DMS 273 (cell line): ENCODE results near the gene GID8.

Source experiments
- DNase-seq: peaks from one replicate; lab custom pipeline; 2025; ENCODE audit not compliant: unreplicated experiment; lab: John Stamatoyannopoulos, UW

The GID8 gene

DNA sequence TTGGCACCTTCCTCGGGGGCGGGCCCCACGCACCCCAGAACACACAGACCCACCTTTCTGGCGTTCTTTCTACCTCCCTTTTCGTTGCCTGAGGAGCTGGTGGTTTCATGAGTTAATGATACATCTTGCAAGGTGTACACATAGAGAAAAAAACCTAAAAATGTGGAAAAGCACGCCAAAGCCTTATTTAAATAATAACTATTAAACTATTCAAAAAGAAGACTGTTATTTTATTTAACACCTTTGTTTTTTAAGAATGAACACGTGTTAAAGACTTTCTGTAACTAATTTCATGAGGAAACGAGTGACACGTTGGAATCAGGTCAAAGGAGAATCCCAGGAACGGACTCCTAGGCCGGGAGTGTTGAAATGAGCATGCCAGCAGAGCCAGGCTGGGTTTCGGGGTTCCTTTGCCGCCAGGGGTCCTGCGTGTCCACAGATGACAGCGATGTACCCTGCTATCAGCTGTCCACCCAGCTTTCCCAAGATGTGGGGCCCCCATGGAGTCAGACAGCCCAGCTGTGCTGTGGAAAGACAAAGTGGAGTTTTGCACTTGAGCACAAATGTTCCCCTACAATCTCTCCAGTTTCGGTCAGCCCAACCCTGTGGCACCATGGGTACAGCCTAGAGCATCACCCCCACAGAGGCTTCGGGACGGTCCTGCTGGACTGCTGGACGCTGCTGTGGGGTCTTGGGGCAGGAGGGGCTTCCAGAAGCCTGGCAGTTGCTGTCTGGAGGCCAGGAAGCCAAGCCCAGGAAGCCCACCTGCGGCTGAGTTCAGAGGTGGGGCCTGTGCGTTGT is 30.6 kb downstream of the GID8 start:
- DNase-seq = no peak

DNA sequence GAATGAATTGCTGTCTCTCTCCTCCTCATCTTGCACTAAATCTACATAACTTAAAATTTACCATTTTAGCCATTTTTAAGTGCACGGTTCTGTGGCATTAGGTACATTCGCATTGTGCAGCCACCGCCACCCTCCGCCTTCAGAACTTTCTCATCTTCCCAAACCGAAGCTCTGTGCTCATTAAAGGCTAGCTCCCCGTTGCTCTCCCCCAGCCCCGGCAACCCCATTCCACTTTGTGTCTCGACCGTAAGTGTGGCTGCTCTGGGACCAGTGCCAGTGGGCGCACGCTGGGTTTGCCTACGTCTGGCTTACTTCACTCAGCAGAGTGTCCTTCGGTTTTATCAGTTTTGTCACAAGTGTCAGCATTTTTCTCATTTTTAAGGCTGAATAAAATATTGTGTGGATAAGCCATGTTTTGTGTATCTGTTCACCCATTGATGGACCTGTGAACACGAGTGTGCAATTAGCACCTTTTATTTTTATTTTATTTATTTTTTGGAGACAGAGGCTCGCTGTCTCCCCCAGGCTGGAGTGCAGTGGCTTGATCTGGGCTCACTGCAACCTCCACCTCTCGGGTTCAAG is 31.3 kb downstream of the GID8 start:
- DNase-seq = no peak

DNA sequence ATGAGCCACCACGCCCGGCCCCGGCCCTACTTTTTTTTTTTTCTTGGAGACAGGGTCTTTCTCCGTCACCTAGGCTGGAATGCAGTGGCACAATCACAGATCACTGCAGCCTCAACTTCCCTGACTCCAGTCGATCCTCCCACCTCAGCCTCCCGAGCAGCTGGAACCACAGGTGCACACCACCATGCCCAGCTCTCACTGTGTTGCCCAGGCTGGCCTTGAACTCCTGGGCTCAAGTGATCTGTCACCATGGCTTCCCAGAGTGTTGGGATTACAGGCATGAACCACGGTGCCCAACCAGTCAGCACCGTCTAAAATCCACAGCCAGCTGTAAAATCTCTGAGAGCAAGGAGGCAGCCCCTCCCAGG is 32.0 kb downstream of the GID8 start:
- DNase-seq = no peak

DNA sequence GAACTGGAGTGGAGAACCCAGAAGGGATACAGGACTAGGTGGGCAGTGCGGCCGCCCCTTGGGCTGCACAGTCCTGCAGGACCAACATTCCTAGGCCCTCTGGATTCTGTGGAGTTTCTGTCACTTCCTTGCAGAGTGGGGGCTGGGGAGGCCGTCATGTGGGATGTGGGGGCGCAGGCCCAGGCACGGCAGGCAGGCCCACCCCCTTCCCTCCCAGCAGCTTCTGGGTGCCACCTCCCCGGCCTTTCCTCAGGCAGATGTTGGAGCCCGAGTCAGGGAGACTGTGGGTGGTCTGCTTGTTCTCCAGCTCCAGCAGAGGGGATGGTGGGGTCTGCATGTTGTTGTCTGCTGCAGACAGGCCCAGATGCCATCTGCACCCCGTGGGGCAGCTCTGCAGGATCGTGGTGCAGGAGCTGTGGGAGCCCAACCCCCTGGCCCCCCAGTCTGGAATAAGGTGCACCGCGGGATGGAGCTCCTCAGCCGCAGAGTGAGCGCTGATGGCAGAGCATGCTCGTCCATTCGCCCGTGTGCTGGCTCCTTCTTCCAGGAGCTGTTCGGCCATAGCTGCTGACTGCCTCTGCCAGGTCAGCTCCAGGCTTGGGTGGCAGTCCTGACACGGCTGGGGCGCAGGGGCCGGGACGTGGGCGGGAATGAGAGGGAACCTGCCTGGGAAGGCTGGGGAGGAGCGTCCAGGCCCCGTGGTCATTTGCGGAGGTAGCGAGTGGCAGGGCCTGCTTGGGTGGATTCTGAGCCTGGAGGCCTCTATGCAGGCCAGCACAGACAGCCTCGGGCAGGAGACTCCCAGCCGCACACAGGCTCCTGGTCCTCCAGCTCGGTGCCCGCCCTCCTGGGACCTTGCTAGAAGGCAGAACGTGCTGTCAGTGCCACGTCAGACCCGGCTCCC is 32.6 kb downstream of the GID8 start:
- no peak for DNase-seq

DNA sequence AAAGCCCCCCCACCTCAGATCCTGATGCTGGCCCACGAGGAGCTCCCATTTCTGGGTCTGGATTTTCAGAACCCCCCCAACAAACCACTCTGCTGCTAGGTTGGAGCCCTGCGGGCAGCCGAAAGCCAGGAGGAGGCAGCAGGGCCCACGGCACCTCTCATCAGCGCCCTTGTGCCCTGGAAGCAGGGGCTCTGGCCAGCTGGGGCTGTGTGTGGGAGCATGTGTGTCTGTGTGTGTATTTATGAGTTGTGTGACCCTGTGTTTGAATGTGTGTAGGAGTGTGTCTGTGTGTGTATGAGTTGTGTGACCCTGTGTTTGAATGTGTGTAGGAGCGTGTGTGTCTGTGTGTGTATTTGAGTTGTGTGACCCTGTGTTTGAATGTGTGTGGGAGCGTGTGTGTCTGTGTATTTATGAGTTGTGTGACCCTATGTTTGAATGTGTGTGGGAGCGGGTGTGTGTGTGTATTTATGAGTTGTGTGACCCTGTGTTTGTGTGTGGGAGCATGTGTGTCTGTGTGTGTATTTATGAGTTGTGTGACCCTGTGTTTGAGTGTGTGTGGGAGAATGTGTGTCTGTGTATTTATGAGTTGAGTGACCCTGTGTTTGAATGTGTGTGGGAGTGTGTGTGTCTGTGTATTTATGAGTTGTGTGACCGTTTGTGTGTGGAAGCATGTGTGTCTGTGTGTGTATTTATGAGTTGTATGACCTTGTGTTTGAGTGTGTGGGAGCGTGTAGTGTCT is 33.4 kb downstream of the GID8 start:
- no peak for DNase-seq

DNA sequence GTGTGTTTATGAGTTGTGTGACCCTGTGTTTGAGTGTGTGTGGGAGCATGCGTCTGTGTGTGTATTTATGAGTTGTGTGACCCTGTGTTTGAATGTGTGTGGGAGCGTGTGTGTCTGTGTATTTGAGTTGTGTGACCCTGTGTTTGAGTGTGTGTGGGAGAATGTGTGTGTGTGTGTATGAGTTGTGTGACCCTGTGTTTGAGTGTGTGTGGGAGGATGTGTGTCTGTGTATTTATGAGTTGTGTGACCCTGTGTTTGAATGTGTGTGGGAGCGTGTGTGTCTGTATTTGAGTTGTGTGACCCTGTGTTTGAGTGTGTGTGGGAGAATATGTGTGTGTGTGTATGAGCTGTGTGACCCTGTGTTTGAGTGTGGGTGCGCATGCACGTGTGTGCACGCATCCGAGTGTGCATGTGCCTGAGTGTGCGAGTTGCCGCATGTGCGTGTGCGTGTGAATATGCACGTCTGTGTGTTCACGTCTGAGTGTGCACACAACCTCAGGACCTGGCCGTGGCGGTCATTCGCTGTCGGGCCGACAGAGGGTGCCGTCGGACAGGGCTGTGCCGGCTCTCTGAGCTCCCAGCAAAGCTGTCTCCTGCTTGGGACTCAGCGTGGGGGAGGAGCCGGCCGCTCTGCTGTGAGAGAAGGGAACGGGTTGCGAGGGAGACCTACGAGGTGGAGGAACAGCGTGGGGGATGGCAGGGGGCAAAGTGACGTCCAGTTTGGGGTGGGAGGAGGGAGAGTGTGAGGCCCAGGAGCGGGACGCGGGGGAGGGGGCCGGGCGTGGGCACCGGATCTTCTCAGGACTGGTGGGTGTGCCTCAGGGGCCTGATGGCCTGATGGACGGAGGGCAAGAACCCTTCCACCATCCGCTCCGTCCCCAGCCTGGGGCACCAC is 34.2 kb downstream of the GID8 start:
- DNase-seq = peak; percentile 93

DNA sequence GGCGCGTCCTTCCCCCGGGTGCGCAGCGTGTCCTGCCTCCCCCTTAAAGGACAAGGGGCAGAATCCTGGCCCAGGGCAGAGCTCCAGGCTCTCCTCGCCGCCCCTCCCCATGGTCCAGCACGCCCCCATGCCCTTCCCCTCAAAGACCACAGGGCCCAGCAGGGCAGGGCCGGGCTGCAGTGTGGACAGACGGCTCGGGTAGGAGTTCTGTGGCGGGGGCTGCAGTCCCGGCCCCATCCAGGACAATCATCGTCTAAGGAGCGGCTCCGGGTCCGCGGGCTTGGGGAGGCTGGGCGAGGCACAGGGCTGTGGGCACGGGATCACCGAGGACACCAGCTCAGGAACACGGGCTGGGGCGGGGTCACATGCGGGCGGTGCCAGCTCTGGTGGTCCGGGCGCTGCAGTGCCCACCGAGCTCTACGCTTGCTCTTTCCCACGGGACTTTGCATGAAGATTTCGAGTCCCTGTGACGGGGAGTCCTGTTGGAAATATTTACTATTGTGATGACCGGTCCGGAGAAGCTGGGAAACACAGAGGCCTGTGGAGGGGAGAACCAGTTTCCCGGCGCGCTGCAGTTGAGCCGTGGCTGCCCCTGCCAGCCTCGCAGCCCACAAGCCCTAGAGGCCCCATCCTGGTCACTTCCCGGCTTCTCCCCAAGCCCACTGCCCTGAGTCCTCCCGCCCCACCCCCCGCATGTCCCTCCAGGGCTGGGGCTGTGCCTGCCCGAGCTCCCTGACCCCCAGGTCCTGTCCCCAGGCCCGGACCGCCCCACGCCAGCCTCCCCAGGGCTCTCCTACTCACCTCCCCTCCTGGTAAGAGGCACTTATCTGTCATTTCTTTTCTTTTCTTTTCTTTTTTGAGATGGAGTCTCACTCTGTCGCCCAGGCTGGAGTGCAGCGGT is 35.1 kb downstream of the GID8 start:
- no peak for DNase-seq

DNA sequence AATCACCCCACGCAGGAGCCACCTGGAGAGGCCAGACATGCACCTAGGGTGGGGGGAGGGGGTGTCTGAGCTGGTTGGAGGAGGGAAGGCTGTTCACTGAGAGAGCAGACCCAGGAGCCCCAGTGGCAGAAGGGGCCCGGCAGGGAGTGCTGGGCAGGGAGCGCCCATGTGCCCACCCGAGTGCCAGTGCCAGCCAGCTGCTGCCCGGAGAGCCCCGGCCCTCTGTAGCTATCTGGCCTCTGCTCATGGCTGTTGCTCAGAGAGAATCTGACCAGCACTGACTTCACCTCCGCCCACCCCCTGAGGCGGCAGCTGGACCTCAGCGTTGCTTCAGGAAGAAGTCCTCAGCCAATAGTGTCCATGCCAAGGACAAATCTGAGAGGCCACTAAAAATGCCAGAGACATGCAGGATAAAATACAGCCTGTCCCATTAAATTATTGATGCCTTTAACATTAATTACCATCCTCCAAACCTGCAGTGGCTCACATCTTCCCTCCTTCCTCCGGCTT is 37.4 kb downstream of the GID8 start:
- DNase-seq = no peak

DNA sequence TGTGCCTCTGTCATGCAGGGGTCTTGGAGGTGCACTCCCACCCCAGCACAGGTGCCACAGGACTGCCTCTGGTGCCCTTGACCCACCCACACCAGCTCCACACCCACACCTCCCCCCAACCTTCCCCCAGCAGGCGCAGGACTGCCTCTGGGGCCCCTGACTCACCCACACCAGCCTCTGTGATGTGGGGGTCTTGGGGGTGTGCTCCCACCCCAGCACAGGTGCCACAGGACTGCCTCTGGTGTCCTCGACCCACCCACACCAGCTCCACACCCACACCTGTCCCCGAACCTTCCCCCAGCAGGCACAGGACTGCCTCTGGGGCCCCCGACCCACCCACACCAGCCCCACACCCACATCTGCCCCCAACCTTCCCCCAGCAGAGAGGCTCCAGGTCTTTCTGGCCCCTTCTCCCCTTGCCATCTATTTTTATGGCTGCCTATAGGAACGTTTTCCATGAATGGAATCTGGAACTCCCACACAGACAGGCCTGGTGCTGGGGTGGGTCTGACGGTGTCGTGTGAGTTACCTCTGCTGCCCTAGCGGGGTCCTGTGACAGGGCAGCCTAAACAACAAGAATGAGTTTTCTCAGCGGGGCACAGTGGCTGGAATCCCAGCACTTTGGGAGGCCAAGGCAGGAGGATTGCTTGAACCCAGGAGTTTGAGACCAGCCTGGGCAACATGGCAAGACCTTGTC is 38.0 kb downstream of the GID8 start:
- DNase-seq = no peak

DNA sequence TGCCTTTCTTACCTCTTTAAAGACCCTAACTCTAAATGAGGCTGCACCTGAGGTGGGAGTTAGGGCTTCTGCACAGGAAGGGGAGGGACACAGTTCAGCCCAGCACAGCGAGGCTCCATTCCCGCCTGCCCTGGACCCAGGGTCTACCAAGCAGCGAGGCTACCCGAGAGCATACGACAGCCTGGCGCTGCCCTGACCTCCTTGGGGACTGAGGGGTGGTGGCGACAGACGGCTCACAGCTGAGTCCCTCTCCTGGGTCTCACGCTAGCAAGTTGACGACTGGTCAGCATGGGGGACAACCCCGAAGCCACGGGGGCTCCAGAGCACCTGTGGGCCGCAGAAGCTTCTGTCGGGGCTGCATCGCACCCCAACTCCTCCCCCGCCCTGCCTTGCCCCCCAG is 38.9 kb downstream of the GID8 start:
- no peak for DNase-seq

DNA sequence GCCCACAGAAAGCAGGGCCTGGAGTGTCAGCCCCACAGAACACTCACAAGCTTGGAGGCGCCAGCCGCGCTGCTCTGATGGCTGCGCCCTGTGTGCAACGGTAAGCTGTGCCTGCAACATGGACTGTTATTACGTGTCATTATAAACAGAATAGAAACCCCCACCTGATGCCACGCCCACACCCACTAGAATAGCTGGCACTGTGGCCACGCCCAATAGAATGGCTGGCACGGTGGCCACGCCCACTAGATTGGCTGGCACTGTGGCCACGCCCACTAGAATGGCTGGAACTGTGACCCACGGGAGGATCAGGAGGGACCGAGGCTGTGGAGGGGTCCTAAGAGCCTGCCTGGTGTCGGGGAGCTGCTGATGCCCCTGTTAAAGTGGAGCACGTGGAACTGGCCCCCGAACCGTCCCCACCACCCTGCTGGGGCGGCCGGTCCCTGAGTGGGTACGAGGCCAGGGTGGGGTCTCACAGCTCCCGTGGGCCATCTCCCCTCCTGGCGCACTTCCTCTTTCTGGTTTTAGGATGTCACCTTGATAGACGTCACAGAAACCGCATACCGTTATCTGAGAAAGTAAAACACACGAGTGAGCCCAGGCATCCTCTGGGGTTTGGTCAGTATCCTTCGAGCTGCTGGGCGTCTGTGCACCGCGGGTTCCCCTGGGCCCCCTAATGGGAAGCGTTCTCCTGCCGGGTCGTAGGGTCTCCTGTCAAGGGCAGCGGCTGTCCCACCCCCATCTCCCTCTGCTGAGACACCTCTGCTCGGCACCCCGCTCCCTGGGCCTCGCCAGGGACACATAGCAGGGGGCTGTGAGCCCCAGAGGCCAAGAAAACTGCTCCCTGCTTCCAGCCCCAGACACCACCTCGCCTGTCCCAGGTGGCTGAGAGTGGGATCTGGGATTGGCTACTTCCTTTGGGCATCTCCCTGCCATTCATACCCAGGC is 39.9 kb downstream of the GID8 start:
- DNase-seq = peak; percentile 71

DNA sequence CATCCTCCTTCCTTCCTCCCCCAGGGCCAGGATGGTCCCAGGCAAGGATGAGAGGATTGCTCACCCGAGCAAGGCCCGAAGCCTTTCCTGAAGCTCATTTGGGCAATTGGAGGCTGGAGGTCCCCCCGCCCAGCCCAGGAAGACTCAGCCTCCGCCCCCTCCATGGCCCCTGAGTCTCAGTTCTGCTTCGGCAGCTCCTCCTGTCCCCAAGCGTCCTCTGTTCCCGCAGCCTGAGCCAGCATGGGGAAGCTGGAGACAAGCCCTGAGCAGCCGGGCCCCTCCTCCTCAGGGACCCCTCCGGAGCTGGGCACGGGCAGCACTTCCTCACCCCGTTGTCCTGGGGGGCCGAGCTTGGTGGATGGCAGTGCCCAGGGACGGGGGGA is 40.6 kb downstream of the GID8 start:
- DNase-seq = no peak

DNA sequence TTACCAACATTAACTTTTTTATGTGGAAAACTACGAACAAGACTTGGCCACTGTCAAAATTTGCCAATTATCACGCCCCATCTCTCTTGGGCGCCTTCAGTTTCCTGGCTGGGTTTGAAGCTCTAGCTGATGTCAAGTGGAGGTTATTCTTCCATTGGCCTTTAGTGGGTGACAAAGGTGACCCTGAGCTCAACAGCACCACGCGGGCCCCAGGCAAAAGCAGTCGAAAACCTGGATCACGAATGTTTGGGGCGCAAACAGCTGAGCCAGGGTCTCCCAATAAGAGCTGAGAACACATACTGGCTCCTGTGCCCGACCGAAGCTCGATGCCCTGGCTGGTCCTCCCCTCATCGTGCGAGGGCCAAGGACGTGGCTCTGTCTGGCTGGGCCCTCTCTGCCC is 41.4 kb downstream of the GID8 start:
- DNase-seq = no peak

DNA sequence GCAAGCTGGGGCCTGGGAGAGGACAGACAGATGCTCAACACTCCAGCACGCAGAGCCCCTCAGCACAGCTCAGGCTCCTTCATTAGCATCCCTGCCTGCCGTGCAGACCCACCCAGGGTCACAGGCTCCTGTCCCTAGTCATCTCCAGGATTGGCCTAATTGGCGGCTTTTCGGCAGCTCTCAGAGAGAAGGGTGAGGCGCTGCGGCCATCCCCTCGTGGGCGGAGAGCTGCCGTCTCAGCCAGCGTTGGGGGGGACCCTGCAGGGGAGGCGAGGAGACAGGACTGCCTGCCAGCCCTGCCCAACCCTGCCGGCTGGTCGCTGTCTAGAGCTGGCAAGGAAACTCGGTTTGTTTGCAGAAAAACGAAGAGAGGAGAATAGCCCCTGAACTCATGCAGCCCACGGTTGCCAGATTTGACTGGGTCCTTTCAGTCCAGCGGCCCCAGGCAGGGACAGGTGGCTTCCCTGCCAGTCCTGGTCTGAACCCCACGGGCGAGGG is 42.0 kb downstream of the GID8 start:
- peak; percentile 48 for DNase-seq

DNA sequence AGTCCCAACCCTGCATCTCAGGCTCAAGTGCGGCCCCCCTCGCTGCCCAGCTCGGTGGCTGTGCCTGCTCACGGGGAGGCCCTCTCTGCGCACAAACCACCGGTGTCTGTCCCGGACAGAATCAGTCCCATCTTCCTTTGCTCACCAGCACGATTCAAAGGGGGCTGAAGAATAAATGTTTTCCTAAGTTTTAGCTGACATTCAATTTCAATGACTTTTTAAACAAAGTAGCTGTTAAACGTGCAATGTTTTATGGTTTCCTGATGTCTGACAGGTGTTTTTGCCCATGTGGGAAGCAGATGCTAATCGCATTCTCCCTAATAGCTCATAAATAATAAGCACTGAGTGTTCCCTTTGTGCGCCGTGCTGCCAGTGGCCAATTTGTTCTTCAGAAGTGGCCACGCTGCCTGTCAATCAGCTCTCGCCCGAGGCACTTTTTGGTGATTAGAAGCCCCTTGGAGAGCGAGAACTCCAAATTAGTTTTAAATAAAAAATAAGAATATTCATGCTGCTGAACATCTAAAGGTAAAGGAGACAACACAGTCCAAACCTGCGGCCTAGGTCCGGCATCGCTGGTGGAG is 42.5 kb downstream of the GID8 start:
- peak; percentile 67 for DNase-seq

DNA sequence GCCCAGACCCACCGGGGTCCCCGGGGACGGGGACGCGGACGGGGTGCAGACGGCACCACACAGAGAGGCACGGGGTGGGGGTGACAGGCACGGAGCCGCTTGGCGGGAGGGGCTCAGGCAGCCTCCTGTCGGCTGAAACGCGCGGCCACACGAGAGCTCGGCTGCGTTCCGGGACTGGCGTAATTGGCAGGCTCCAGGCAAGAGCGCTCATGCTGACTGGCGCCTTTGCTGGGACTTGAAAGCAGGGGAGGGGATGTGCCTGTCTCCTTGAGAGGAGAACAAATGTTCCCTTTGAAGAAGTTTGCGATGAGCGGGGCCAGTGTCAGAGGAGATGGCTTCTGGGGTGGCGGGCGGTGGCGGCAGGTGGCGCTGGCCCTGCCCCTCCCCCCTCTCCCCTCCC is 43.0 kb downstream of the GID8 start:
- DNase-seq = peak; percentile 86
